Measurements from ENCODE around the gene ATP11A. TPM values are rescaled to one million over a fixed set of nuclear protein-coding genes. Genes with fewer than 3 reads are reported as not detected.

Gene ATP11A
- total and polyA plus RNA-seq, 2 experiments from 2014 or later, result 4.9 to 5.0 TPM

- Histone ChIP-seq H3K9me2 (ENCODE audit: insufficient read depth) (no peaks in the 10 kb centered on the region), H3K9me3 (ENCODE audit: low read depth) (no peaks in the 10 kb centered on the region), H3K9ac (no peak overlapping the region), H3K4me2 (ENCODE audit: unreplicated experiment) (no peak overlapping the region), H3K36me3 (ENCODE audit: low read depth) (no peaks in the 10 kb centered on the region), H4K20me1 (ENCODE audit: insufficient read depth) (no peaks in the 10 kb centered on the region), H3F3A (ENCODE audit: insufficient read depth) (no peaks in the 10 kb centered on the region), H2AFZ (no peak overlapping the region), H3K4me1 (ENCODE audit: insufficient read depth) (no peaks in the 10 kb centered on the region), H3K79me2 (ENCODE audit: insufficient read depth) (no peaks in the 10 kb centered on the region), H3K4me3 (no peak overlapping the region), H3K27me3 (replicated peaks; ENCODE audit: insufficient read depth) (peaks cover 73% of the 10 kb centered on the region), H3K27ac (no peak overlapping the region)
- 79 to 85% methylated on average over 15 of the region's 15 CpGs for WGBS, 2 experiments (ENCODE audit: low coverage in 1 of 2, low lambda C conversion rate in 2 of 2, missing lambda C conversion rate in 2 of 2)
- in situ Hi-C loops (cut with MboI), result loop anchor here (25.0 kb wide), 1 partner anchor 461 kb away; no protein-coding TSS in a partner anchor
- TF ChIP-seq EZH2 (IDR thresholded peaks at IDR 0.05; ENCODE audit: insufficient read depth, poor library complexity, severe bottlenecking), result no peak
- no peak for TF ChIP-seq EZH2phosphoT487 (IDR thresholded peaks at IDR 0.05; ENCODE audit: insufficient read depth, low read depth)
- no peak for DNase-seq
Observed at GRCh38 chr13:112926003-112926402, 236.2 kb downstream of the ATP11A start.

- no peak overlapping the region for H3K4me3 ChIP-seq
- no peaks in the 10 kb centered on the region for H3F3A ChIP-seq (ENCODE audit: insufficient read depth)
- 51 to 59% methylated on average over 5 of the region's 5 CpGs for WGBS, 2 experiments (ENCODE audit: low coverage in 1 of 2, low lambda C conversion rate in 2 of 2, missing lambda C conversion rate in 2 of 2)
- no peak for TF ChIP-seq EZH2 (IDR thresholded peaks at IDR 0.05; ENCODE audit: insufficient read depth, poor library complexity, severe bottlenecking)
- no peak for TF ChIP-seq EZH2phosphoT487 (IDR thresholded peaks at IDR 0.05; ENCODE audit: insufficient read depth, low read depth)
- H3K4me1 ChIP-seq (ENCODE audit: insufficient read depth), result no peaks in the 10 kb centered on the region
- in situ Hi-C loops (cut with MboI), result loop anchor here (25.0 kb wide), 1 partner anchor 460 kb away; no protein-coding TSS in a partner anchor
- DNase-seq, result no peak
- no peaks in the 10 kb centered on the region for H3K36me3 ChIP-seq (ENCODE audit: low read depth)
- no peak overlapping the region for H3K9ac ChIP-seq
- H4K20me1 ChIP-seq (ENCODE audit: insufficient read depth), result no peaks in the 10 kb centered on the region
- H3K27me3 ChIP-seq (replicated peaks; ENCODE audit: insufficient read depth), result peaks cover 66% of the 10 kb centered on the region
- no peaks in the 10 kb centered on the region for H3K9me2 ChIP-seq (ENCODE audit: insufficient read depth)
- H2AFZ ChIP-seq, result no peak overlapping the region
- H3K27ac ChIP-seq, result no peak overlapping the region
- H3K79me2 ChIP-seq (ENCODE audit: insufficient read depth), result no peaks in the 10 kb centered on the region
- no peak overlapping the region for H3K4me2 ChIP-seq (ENCODE audit: unreplicated experiment)
- H3K9me3 ChIP-seq (ENCODE audit: low read depth), result no peaks in the 10 kb centered on the region
Observed at GRCh38 chr13:112926993-112927392, 237.2 kb downstream of the ATP11A start.

GRCh38 chr13:112928020-112928971 lies 238.5 kb downstream of the ATP11A start:
- no peak for DNase-seq
- H3K27ac ChIP-seq, result no peak overlapping the region
- in situ Hi-C loops (cut with MboI), result loop anchor here (25.0 kb wide), 1 partner anchor 459 kb away; no protein-coding TSS in a partner anchor

GRCh38 chr13:112928972-112929782 lies 239.3 kb downstream of the ATP11A start:
- TF ChIP-seq EZH2 (IDR thresholded peaks at IDR 0.05; ENCODE audit: insufficient read depth, poor library complexity, severe bottlenecking) (peak; percentile 71), EZH2phosphoT487 (IDR thresholded peaks at IDR 0.05; ENCODE audit: insufficient read depth, low read depth) (no peak)
- Histone ChIP-seq H3K9ac (no peak overlapping the region), H3K4me3 (no peak overlapping the region), H3K79me2 (ENCODE audit: insufficient read depth) (no peaks in the 10 kb centered on the region), H3K9me3 (ENCODE audit: low read depth) (no peaks in the 10 kb centered on the region), H3K4me1 (ENCODE audit: insufficient read depth) (no peaks in the 10 kb centered on the region), H3F3A (ENCODE audit: insufficient read depth) (no peaks in the 10 kb centered on the region), H4K20me1 (ENCODE audit: insufficient read depth) (no peaks in the 10 kb centered on the region), H3K27ac (no peak overlapping the region), H3K36me3 (ENCODE audit: low read depth) (no peaks in the 10 kb centered on the region), H3K27me3 (replicated peaks; ENCODE audit: insufficient read depth) (peaks cover 52% of the 10 kb centered on the region), H3K4me2 (ENCODE audit: unreplicated experiment) (no peak overlapping the region), H2AFZ (no peak overlapping the region), H3K9me2 (ENCODE audit: insufficient read depth) (no peaks in the 10 kb centered on the region)
- peak; percentile 35 for DNase-seq
- in situ Hi-C loops (cut with MboI), result loop anchor here (25.0 kb wide), 1 partner anchor 458 kb away; no protein-coding TSS in a partner anchor
- WGBS, 2 experiments (ENCODE audit: low coverage in 1 of 2, low lambda C conversion rate in 2 of 2, missing lambda C conversion rate in 2 of 2), result 4 to 7% methylated on average over 21 of the region's 21 CpGs

More at GRCh38 chr13:112928020-112928971, 238.5 kb downstream of the ATP11A start:
- TF ChIP-seq EZH2phosphoT487 (IDR thresholded peaks at IDR 0.05; ENCODE audit: insufficient read depth, low read depth), result no peak
- TF ChIP-seq EZH2 (IDR thresholded peaks at IDR 0.05; ENCODE audit: insufficient read depth, poor library complexity, severe bottlenecking), result no peak
- Histone ChIP-seq H4K20me1 (ENCODE audit: insufficient read depth) (no peaks in the 10 kb centered on the region), H3K79me2 (ENCODE audit: insufficient read depth) (no peaks in the 10 kb centered on the region), H3K4me2 (ENCODE audit: unreplicated experiment) (no peak overlapping the region), H2AFZ (no peak overlapping the region), H3K9me2 (ENCODE audit: insufficient read depth) (no peaks in the 10 kb centered on the region), H3K27me3 (replicated peaks; ENCODE audit: insufficient read depth) (peaks cover 57% of the 10 kb centered on the region), H3F3A (ENCODE audit: insufficient read depth) (no peaks in the 10 kb centered on the region), H3K9ac (no peak overlapping the region), H3K9me3 (ENCODE audit: low read depth) (no peaks in the 10 kb centered on the region), H3K4me3 (no peak overlapping the region), H3K36me3 (ENCODE audit: low read depth) (no peaks in the 10 kb centered on the region), H3K4me1 (ENCODE audit: insufficient read depth) (no peaks in the 10 kb centered on the region)
- WGBS, 2 experiments (ENCODE audit: low coverage in 1 of 2, low lambda C conversion rate in 2 of 2, missing lambda C conversion rate in 2 of 2), result 14 to 17% methylated on average over 21 of the region's 21 CpGs
